NOMO-1 treated with dmso at 0.1 percent for 144 hours (cell line): ENCODE results near the gene DNM1L.

Experiments used
- DNase-seq: peaks from one replicate; lab custom pipeline; 2025; ENCODE audit not compliant: unreplicated experiment; lab: John Stamatoyannopoulos, UW

Gene DNM1L

GRCh38 chr12:32679091-32679919 lies at the start of gene DNM1L:
TSS of gene DNM1L (plus strand) at chr12:32679301. CDS start at chr12:32679364, 63 bp downstream.
- DNase-seq = peak; percentile 96

- DNase-seq = no peak
Observed at GRCh38 chr12:32641287-32641901, 37.7 kb upstream of the DNM1L start.

- DNase-seq = no peak
Observed at GRCh38 chr12:32644431-32644830, 34.7 kb upstream of the DNM1L start.

DNA sequence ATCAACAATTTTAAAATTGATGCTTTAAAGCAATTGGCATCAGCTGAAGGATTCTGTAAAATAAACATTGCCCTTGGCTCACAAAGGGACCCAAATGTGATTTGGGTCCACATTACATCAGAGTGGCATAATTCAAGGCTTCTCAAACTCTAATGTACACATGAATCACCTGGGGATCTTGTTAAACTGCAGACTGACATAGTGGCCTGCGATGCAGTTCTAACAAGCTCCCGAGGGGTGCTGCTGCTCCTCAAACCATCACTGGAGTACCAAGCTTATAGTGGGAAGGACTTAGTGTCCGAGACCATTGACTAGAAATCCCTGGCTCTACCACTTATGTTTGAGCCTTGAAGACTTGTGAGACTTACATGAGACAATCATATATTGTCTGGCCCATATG lies 31.8 kb upstream of the DNM1L start:
- DNase-seq = no peak

GRCh38 chr12:32650508-32650907 lies 28.6 kb upstream of the DNM1L start:
- no peak for DNase-seq

DNA sequence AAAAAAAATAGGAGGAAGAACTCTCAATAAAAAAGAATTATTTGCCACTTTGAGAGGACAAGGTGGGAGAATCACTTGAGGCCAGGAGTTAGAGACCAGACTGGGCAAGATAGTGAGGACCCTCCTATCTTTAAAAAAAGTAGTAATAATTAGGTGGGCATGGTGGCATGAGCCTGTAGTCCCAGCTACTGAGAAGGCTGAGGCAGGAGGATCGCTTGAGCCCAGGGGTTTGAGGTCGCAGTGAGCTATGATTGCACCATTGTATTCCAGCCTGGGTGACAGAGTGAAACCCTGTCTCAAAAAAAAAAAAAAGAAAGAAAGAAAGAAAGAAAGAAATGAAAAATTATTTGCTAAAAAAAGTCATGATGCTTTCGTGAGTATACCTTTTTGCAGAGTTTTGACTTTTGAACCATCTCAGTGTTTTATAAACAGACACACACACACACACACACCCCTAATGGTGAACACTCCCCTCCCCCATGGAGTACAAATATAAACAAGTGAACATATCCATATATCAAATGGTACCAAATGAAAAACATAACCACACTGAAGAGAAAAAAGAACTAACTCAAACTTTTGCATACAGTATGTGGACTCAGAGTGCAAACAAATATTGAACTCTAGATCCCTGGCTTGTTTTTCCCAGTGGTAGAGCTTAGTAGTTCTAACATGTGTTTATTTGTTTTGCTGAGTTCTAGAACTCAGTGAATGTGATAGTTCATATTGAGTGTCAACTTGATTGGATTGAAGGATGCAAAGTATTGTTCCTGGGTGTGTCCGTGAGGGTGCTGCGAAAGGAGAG lies 27.7 kb upstream of the DNM1L start:
- no peak for DNase-seq

DNA sequence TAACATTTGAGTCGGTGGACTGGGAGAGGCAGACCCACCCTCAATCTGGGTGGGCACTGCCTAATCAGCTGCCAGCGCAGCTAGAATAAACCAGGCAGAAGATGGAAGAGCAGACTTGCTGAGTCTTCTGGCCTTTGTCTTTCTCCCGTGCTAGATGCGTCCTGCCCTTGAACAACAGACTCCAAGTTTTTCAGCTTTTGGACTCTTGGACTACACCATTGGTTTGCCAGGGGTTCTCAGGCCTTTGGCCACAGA lies 27.2 kb upstream of the DNM1L start:
- DNase-seq = no peak

DNA sequence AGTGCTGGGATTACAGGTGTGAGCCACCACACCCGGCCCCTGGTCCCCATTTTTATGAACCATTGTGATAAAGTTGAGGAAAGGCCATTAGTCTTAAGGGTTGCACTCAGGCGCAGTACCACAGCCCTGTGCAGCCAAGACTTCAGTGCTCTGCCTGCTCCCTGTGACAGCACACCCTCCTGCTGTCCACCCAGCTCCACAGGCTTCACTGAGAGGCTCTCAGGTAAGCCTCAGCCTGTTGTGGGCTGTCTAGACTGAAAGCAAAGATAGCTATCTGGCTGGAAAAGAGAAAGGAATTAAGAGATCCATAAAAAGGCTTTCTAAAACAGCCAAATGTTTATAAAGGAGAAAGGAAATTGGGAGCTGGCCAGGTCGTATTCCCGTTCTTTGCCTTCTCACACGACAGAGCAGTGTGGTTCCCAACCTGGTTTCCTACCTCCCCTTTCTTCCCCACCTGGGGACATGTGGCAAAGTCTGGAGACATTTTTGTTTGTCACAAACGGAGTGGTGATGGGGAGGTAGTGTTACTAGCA lies 19.1 kb upstream of the DNM1L start:
- no peak for DNase-seq

DNA sequence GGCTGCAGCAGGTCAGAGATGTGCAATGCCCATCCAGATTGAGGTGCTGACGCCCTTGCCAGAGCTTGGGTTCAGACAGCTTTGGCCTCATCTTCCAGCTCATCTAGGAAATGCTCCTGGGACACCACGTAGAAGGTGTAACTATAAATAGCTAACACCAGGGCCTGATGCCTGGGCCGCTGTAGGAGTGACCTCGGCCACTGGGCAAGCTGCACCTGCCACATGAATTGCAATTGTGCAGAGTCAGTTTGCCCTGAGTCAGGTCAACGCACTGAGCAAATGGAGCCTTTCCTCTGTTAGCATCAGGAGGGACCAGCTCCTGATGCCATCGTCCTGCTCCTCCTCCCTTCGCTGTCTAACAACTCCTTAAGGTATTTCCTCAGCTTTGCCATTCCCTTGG lies 17.4 kb upstream of the DNM1L start:
- no peak for DNase-seq

GRCh38 chr12:32662665-32663064 lies 16.4 kb upstream of the DNM1L start:
- no peak for DNase-seq

- DNase-seq = no peak
Observed at GRCh38 chr12:32666018-32666417, 13.1 kb upstream of the DNM1L start.

DNA sequence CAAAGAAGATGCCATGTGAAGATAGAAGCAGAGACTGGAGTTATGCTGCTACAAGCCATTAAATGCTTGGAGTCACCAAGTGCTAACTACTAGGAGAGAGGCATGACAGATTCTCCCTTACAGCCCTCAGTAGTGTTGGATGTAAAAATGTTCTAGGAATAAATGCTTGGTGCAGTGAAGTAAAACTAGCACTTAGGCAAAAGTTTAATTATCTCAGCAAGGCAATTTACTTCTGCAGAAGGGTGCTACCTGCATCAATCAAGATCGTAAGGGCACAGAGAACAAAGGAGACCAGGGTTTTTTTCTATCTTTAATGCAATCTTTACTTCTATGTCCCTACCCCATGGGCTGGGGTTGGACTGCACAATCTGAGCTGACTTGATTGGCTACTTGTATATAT lies 9.5 kb upstream of the DNM1L start:
- DNase-seq = no peak

DNA sequence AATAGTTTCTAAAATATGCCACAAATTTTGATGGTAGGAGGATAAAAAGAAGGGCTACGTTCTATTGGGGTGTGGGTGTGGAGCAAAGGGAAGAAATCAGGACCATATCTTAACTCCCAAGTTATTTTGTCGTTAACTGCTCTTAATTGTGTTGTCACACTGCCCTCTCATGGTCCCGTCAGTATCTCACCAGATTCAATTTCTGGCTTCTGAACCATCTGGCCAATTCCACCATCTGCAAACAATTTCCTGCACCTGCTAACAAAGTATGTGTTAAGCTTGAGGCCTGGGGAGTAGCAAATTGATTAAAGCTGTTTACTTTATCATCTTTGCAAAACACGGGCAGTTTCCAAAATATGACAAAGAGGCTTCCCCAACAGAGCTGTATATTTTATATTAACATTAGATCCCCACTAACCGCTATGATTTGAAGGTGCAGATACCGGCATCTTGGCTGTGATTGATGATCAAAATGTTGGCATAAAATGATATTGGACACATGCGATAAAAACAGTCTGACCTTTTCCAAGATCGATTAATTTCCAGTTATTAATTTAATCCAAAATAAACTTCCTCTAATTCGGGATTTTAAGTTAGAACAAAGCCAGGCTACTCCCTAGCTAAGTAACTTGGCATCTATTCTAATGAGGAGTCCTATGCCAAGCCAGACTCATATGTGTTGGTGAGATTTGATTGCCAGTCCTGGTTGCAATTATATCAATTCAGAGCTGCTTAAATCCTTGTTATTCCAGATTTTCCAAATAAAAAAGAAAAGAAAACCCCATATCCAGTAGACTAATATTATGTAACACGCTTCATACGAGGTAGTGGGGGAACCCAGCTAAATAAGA lies 6.9 kb upstream of the DNM1L start:
- peak; percentile 47 for DNase-seq

GRCh38 chr12:32679920-32680237 lies 778 bp downstream of the DNM1L start:
- peak; percentile 44 for DNase-seq

DNA sequence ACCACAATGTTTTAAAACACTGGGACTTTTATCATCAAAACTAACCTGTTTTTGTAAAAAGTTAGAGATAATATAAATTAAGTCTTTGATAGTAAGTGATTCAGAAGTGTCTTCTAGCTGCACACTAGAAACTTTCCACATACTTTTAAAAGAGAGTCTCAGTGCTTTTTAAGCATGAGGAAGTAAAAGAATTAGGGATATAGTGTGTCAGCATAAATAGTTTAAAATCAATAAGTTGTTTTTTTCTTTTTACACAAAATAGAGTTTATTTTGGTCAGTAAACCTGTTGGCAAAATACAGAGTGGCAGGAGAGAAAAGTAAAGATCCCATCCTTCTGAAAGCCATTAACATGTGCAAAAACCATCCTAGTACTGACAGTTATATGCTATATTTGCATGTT lies 1.7 kb downstream of the DNM1L start:
- no peak for DNase-seq

DNA sequence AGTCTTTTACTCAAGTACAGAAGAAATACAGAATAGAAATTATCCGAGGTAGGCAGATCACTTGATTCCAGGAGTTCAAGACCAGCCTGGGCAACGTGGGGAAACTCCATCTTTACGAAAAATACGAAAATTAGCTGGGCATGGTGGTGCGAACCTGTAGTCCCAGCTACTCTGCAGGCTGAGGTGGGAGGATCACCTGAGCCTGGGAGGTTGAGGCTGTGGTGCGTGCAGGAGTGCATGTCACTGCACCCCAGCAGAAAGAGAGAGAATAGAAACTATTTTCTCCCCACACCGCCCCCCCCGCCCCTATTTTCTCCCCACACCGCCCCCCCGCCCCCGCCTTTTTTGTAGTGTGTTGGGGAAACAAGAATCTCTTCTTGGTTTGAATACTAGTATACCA lies 2.2 kb downstream of the DNM1L start:
- DNase-seq = no peak

DNA sequence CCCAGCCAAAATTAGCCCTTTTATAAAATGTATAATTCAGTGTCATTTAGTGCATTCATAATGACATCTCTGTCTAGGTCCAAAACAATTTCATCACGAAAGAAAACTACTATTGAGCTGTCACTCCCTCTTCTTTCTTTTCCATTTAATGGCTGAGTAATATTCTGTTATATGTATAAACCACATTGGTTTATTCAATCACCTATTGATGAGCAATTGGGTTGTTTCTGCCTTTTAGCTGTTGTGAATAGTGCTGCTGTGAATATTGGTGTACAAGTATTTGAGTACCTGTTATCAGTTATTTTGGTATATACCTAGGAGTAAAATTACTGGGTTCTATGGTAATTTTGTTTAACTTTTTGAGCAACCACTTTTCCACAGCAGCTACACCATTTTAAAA lies 7.2 kb downstream of the DNM1L start:
- no peak for DNase-seq

GRCh38 chr12:32688786-32689185 lies 9.7 kb downstream of the DNM1L start:
- no peak for DNase-seq

- DNase-seq = no peak
Observed at GRCh38 chr12:32690927-32691326, 11.8 kb downstream of the DNM1L start.

DNA sequence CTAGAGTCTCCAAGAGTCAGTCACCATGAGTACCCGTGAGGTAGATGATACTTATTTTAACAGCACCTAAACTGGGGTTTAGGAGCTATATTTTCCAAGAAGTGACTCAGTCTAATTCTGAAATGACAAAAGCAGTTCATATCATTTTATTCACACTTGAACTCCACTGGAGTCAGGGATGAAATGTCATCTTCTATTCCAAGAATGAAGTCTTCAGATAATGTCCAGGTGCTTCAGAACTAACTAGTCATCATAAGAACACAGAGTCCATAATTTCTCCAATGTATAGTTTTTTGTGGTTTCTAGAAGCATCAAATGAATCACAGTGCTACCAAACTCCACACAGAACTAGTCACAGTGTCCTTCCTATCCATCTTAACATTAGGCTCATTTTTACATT lies 13.3 kb downstream of the DNM1L start:
- no peak for DNase-seq

DNA sequence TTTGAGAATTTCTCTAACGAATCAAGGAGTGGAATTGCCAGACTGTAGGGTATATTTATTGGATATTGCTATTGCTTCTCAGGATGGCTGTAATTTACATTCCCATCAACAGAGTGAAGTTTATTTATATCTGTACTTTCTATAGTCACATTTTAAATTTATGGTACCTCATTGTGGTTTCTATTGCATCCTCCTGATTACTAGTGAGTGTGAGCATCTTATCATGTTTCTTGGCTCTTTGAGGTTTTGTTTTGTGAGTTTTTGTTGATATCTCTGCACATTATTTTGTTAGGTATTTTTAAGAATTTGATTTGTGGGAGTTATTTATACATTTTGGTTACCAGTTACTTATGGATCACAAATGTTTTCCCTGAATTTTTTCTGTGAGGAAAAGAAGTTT lies 13.9 kb downstream of the DNM1L start:
- no peak for DNase-seq
